ENCODE measurements around the gene EPB41L1.

EPB41L1 gene

DNA sequence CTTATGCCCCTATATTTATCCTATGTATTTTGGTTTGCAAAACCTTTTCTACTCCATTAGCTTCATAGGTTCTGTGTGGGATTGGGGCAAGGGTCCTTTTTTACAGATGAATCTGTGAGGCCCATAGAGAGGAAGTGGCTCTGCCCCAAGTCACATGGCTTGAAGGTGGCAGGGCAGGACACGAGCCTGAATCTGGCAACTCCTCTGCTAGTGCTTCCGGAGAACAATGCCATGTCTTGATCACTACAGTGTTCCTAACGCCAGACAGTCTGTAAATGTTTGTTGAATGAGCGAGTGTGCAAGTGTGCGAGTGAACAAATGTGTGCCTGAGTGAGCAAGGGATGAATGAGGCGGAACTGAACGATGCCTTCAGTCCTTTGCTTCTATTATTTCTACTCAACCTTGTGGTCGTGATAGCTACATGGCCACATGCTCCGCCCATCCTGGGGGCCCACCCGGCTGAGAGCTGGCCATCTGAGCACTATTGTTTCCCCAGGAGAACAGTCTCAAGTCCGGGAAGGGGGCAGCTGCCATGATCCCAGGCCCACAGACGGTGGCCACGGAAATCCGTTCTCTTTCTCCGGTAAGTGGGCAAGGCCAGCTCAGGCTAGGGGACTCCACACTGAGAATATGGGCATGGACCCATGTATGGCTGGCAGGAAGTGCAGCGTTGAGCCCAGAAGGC lies 64.0 kb downstream of the EPB41L1 start:
- DNase-seq (ENCODE audit: low spot score) (no peak), FAIRE-seq (no peak)

DNA sequence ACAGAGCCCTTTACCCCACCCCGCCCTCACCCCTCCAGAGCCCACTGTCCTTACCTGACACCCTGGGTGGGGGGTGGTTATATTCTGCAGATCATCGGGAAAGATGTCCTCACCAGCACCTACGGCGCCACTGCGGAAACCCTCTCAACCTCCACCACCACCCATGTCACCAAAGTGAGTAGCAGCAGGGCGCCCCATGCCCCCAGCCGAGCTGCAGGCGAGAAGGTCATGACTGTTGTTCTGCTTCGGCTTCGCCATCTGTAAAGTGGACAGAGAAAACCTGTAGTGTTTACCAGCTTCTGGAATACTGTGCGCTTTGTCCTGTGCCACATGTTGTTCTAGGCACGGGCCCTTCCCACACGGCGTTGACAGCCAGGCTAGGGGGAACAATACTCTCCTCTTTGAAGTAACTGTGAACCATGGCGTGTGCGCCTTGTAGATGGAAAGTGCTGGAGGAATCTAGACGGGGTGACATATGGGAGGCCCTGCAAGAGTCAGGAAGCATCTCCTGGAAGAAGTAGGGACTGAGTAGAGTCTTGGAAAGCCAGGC lies 65.2 kb downstream of the EPB41L1 start:
- no peak for FAIRE-seq

DNA sequence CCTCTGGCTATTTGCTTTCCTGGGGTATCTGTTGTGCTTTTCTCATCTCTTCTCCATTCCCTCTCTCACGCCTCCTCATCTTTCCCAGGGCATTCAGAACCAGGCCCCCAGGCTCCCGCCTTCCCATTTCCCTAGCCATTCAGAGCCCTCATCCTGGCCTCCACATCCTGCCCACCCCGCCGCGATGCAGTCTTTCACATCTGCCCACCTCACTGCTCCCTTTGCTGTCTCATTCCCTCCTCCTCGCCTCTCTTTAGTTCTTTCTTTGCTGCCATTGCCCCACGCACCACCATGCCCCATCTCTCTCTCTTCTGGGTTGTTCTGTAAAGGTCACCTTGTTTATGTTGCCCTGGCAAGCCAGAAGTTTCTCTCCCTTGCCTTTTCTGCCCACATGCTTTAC lies 71.1 kb downstream of the EPB41L1 start:
- no peak for FAIRE-seq
- DNase-seq (ENCODE audit: low spot score): no peak

More for the DNA sequence above, 65.2 kb downstream of the EPB41L1 start:
- DNase-seq (ENCODE audit: low spot score): no peak

DNA sequence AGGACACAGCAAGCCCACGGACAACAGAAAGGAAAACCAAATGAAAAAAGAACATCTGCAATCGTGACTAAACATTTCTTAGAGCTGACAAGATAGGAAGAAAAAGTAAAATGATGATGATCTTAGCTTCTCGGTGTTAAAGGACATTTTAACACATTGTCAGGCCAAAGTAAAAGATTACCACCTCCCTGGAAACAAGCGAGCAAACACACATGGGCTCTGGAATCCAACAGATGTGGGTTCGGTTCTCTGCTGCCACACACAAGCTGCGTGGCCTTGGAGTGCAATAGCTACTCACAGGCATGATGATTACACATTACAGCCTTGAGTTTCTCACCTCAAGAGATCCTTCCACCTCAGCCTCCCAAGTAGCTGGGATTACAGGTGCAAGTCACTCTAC lies 74.2 kb downstream of the EPB41L1 start:
- DNase-seq (ENCODE audit: low spot score) (no peak), FAIRE-seq (no peak)

DNA sequence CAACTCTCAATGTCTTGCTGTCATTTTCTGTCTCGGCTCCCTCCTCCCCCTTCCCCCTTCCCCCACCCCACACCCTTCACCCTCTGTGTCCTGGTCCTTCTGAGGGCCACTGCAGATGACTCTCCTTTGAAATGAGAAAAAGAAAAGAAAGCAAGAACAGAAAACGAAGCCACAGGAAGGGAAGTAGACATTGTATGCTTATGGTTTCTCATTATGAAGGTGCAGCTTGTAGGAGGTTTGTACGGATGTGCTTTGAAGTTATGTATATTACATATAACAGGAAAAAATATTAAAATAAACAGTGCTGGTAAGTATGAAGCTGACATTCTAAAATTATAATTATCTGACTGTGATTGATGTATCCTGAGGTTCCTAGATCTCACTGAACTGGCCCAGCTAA lies 75.5 kb downstream of the EPB41L1 start:
- FAIRE-seq (no peak), DNase-seq (ENCODE audit: low spot score) (no peak)

DNA sequence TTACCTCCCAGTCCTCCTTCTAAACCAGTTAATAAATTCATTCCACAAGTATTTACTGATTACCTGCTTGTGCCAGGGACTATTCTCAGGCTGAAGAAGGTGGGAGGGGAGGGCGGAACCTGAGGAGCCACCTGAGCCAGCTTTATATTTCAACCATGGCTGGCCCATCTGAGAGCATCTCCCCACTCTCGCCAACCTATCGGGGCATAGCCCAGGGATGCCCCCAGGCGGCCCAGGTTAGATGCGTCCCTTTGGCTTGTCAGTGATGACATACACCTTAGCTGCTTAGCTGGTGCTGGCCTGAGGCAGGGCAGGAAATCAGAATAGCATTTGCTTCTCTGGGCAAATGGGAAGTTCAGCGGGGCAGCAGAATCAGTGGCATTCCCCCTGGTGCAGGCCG lies 76.8 kb downstream of the EPB41L1 start:
- DNase-seq (ENCODE audit: low spot score): no peak
- FAIRE-seq: no peak

DNA sequence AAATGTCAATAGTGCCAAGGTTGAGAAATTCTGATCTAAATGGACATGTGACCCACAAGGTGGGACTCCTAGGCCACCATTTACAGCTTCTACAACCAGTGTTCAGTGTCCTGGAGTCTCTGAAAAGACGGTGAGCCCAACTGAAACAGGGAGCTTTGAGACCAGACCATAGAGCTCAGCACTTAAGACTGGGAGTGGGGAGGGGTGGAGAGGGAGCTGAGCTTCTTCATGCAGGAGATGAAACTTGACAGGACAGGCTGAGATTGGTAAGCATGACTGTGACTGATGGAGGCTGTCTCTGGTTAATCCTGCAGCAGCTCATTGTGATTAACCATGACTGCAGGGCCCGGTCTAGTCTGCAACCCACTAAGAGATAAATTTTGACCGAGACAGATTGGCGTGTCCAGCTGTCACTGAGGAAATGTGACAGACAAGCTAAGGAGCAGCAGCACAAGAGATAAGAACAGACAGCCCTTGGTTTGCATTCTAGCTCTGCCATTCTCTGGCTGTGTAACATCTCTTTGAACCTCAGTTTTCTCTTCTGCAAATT lies 80.3 kb downstream of the EPB41L1 start:
- DNase-seq (ENCODE audit: low spot score) (no peak), FAIRE-seq (no peak)

DNA sequence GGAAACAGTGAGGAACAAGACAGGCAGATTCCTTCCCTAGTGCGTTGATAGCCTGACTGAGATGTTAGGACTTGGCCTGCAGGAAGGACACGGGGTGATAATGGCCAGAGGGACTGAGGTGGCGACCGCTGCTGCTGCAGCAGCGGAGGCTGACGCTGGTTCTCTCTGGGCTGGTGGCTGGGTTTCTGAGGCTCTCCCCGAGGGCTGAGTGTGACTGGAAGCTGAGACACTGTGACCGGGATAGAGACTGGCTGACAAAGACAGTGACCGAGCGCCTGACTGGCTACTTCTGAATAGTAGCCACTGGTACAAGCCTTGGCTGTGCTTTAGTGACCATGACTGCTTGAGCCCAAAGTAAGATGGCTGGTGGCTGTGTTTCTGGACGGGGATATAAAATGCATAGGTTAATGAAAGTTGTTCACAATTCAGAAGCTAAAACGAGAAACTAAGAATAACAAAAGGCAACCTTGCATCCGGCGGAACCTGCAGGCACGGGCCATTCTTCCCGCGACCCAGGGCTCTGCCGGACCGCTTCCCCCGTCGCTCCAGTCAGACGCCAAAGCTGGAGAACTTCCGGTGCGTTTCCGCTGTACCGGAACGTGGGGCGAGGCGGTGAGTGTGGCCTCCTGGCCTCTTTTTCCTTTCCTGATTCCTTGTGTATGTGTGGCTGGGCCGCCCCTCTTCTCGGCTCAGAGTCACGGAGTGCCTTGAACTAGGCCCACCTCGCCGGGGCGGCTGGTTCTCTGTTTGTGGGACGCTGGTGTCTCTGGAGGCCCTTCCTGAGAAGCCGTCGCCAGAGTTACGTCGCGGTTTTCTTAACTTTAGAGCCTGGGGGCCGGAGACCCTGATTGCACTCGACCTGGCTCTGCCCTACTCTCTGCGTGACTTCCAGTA lies 81.6 kb downstream of the EPB41L1 start, which contains the start of gene AAR2:
AAR2 (plus strand) TSS at position 587 of the 894 bp plus-strand sequence. CDS start 3,391 bp downstream, outside the sequence.
- DNase-seq (ENCODE audit: low spot score): peak; percentile 89
- FAIRE-seq: no peak

DNA sequence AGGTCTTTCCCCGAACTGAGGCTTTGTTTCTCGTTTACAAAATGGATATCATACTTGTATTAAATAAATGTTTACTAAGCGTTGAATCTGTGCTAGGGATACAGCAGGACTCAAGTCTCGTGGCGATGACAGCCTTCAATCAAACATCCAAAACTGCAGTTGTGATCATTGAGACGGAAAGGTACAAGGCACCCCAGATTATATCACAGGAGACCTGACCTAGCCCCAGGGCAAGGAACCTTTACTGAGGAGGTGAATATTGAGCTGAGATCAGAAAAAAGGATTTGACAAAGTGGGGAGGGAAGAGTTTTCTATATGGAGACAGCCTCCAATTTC lies 82.2 kb downstream of the EPB41L1 start:
- DNase-seq (ENCODE audit: low spot score) (no peak), FAIRE-seq (no peak)

DNA sequence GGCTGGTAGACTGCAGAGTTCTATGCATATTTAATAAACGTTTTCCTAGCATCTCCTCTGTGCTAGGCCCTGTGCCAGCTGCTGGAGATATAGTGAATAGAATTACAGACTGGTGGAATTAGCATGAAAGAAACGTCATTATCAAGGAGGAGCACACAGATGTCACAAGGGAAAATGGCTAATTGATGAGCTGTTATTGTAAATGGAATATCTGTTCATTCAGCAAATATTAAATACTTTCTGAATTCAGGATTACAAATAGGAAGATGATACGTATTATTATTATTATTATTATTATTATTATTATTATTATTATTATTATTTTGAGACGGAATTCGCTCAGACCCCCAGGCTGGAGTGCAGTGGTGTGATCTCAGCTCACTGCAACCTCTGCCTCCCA lies 82.9 kb downstream of the EPB41L1 start:
- no peak for FAIRE-seq

DNA sequence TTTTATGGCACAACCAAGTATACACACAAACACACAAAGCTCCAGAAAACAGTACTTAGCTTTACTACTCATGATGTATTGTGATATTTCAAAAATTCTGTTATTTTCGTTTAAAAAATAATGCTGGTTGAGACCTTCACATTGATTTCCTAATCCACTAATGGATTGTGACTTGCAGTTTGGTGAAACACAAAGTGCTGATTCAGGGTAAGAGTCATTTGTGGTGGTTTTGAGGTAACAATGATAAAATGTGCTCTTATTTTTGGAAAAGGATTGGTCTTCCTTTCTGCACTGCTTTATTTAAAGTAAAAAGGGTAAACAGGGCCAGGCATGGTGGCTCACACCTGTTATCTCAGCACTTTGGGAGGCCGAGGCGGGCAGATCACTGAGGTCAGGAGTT lies 83.6 kb downstream of the EPB41L1 start:
- no peak for DNase-seq (ENCODE audit: low spot score)
- FAIRE-seq: no peak

More for the DNA sequence above, 82.9 kb downstream of the EPB41L1 start:
- DNase-seq (ENCODE audit: low spot score): no peak

DNA sequence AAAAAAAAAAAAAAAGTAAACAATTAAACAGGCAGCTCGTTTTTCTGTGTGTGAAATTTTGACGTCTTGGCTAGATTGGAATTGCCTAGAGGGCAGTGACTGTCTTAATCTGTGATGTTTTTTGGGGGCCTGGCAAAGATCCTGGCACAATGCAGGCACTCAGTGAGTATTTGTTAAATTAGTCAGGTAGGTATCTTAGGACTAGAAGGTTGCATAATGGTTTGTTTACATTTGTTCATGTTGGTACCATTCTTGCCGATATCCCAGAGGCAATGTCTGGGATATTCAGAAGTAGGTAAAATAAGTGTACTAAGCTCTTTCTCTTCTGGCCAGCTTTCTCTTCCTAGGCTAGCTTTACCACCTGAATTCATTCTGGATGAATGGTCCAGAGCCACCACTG lies 84.2 kb downstream of the EPB41L1 start:
- DNase-seq (ENCODE audit: low spot score) (no peak), FAIRE-seq (no peak)

DNA sequence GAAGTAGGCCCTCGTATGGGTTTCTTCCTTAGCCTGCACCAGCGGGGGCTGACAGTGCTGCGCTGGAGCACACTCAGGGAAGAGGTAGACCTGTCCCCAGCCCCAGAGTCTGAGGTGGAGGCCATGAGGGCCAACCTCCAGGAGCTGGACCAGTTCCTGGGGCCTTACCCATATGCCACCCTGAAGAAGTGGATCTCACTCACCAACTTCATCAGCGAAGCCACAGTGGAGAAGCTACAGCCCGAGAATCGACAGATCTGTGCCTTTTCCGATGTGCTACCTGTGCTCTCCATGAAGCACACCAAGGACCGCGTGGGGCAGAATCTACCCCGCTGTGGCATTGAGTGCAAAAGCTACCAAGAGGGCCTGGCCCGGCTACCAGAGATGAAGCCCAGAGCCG lies 85.5 kb downstream of the EPB41L1 start:
- no peak for FAIRE-seq

DNA sequence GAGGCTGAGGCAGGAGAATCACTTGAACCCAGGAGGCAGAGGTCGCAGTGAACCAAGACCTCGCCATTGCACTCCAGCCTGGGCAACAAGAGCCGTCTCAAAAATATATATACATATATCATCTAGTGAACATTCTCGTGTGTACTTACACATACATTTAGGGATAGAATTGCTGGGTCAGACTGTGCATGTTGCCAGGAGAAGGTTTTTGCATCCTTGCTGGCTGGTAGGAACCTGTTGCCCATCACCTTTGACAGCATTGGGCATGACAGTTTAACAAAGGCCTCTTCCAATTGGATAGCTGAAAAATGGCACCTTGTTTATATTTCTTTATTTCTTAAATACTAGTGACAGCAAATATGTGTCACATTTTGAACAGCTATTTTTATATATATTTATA lies 87.1 kb downstream of the EPB41L1 start:
- FAIRE-seq (no peak), DNase-seq (ENCODE audit: low spot score) (no peak)

More for the DNA sequence above, 85.5 kb downstream of the EPB41L1 start:
- DNase-seq (ENCODE audit: low spot score): no peak

DNA sequence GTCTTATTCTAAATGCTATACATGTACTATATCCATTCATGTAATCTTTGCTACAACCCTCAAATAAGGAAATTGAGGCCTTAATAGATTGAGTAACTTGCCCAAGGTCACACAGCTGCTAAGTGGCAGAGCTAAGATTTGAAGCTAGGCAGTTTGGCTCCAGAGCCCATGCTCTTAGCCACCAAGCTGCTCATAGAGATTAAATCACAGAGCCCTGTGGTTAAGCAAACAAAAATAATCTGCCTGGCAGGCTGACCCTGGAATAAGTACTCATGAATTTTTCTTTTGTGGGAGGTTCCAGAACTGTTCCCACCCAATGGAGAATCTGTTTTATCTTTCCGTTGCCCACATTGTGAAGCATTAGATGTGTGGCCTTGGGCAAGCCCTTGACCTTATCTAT lies 89.2 kb downstream of the EPB41L1 start:
- no peak for DNase-seq (ENCODE audit: low spot score)
- FAIRE-seq: no peak

DNA sequence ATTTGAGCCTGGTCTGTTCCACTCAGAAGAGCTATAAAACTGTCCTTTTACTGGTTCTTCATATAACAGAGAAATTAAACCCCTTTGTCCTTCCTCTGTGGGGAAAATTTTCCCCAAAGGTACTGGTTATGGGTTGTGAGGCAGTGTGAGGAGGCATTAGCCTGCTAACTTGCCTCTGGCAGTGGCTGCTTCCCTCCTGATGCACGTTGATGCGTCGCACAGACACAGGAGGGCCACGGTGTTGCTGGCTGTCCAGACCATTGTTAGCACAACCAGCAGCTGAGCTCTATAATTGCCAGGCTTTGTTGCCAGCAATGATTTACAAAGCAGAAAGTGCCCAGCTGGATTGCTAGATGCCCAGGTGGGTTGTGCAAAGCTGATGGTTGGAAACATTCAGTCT lies 91.9 kb downstream of the EPB41L1 start:
- FAIRE-seq: no peak

DNA sequence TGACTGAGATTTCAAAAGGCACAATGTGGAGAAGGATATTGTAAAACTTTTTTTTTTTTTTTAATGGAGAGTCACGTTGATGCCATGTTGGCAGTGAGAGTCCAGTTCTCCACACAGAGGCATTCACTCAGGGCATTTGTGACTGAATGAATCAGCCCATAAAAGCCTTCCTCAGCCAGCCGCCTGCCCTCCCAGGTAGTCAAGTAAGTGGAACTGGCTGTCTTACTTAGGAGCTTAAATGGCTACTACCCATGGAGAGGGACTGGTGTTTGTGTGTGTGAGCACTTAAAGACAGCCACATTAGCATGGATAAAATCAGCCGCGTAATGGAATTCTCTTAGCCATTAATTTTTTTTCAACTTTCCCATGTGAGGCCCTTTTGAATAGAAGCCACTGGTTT lies 94.3 kb downstream of the EPB41L1 start:
- DNase-seq (ENCODE audit: low spot score): no peak
- no peak for FAIRE-seq

More for the DNA sequence above, 91.9 kb downstream of the EPB41L1 start:
- no peak for DNase-seq (ENCODE audit: low spot score)

DNA sequence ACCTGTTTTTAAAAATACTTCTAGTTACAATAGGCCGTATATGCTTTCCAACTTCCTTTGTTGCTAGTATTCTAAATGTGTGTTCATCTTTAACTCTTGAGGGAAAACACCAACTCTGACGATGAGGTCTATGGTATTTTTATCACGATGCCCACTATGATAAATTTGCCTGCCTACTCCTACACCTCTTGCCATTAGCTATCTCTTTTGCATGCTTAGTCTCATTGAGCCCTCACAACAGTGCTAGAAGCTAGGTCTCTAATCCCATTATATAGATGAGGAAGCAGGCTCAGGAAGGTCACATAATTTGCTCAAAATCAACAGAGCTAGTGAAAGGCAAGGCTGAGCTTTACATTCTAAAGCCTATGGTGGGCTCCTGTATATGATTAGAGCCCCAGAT lies 94.9 kb downstream of the EPB41L1 start:
- FAIRE-seq: no peak
- no peak for DNase-seq (ENCODE audit: low spot score)

DNA sequence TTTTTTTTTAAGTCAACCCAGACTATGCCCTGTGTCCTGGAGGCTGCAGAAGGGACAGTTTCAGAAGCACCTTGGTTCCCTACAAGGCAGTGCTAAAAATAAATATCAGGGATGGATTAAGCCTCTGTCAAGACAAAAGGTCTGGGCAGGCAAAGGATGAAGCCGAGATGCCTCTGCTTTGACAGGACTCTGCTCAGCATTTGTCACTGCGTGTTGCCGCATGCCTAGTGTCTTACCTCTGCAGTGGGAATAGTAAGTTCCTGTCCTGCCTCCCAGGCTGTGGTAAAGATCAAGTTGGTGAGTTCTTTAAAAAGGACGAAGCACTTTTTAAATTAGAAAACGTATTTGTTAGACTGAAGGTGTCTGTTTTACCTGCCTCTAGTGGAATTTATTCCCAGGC lies 96.9 kb downstream of the EPB41L1 start:
- no peak for FAIRE-seq
- DNase-seq (ENCODE audit: low spot score): no peak

DNA sequence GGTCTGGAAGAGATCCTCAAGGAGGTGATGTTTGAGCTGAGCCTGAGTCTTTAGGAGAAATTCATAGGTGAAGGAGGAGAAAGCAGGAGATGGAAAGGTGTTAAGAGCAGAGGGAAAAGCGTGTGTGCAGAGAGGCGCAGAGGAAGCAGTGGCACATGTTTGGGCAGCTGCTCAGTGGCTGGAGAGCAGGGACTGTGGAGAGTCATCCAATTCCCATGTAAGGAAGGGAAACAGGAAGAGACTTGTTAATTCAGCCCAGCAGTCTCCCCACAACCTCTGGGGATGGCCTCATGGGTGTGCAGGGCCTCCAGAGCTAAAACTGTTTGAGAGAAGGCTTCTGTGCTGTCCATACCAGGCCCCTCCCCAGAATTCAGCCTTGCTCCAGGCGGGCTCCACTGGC lies 98.0 kb downstream of the EPB41L1 start:
- DNase-seq (ENCODE audit: low spot score) (no peak), FAIRE-seq (no peak)

DNA sequence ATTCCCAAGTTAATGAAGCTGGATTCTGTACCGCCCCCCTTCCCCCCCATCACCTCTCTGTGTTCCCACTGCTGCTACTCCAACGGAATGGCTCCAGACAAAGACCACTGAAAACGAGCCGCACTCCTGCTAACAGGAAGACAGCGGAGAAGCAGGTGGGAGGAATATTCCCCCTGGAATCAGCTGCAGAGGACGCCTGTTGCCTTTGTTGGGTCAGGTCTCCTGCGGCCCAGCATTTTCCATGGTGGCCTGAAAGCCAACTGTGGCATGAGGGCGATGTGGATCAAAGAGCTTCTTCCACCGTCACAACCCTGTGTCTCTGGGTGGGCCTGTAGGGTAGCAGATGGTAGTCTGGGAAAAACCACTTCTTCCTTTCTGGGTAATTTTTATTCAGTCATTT lies 98.5 kb downstream of the EPB41L1 start:
- DNase-seq (ENCODE audit: low spot score) (no peak), FAIRE-seq (no peak)

DNA sequence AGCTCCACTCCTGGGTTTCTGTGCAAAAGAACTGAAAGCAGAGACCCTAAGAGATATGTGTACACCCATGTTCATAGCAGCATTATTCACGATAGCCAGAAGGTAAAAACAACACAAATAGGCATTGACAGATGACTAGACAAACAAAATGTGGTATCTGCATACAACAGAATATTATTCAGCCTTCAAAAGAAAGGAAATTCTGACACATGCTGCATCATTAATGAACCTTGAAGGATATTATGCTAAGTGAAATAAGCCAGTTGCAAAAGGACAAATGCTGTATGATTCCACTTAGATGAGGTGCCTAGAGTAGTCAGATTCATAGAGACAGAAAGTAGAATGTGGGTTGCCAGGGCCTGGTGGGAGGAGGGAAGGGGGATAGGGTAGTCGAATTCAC lies 99.5 kb downstream of the EPB41L1 start:
- peak; percentile 72 for FAIRE-seq
- no peak for DNase-seq (ENCODE audit: low spot score)
